GM21381 (cell line): ENCODE measurements around the gene SCGN.

Source experiments
- ATAC-seq: cut with Tn5 transposase; IDR thresholded peaks from one replicate; pipeline ENCODE4 v1.9.1; 2021; ENCODE audit warnings: mild to moderate bottlenecking, moderate library complexity; ENCODE audit not compliant: unreplicated experiment

Gene SCGN, protein sequence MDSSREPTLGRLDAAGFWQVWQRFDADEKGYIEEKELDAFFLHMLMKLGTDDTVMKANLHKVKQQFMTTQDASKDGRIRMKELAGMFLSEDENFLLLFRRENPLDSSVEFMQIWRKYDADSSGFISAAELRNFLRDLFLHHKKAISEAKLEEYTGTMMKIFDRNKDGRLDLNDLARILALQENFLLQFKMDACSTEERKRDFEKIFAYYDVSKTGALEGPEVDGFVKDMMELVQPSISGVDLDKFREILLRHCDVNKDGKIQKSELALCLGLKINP

GRCh38 chr6:25652007-25652515 is at the start of gene SCGN:
Gene SCGN, plus strand, starts transcription at chr6:25652215. Its CDS starts 189 bp downstream, at chr6:25652404.
- no peak for ATAC-seq

DNA sequence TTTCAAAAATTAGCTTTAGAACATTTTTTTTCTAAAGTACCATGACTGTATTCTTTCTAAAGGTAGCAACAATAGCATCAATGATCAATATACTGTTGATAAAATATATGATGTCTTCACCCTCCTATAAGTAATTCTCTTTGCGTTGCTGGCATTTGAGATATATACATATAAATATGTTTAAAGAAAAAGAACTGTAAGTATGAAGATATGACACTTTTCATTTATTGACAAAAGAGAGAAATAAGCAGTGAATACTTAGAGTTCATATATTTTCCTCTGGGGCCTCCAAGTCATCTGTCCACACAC is 49.4 kb upstream of the SCGN start:
- ATAC-seq = no peak

- ATAC-seq = no peak
These were observed 48.8 kb upstream of the SCGN start for GRCh38 chr6:25603251-25603650.

DNA sequence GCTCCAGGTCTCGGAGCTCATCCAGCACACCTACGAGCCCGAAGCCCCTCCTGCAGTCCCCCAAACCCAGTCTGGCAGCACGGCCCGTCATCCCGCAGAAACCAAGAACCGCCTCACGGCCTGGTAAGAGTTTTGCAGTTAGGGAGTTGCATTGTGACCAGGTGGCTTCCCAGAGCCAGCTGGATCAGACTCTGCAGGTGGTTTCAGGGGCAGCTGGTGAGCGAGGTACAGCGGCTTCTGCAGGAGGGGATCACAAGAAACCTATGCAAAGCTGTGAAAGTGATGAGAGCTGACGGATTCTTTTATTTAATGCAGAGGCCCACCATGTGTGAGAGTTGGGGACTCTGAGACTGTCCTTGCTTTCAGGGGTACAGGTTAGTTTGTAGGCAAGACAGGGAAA is 45.9 kb upstream of the SCGN start:
- no peak for ATAC-seq

DNA sequence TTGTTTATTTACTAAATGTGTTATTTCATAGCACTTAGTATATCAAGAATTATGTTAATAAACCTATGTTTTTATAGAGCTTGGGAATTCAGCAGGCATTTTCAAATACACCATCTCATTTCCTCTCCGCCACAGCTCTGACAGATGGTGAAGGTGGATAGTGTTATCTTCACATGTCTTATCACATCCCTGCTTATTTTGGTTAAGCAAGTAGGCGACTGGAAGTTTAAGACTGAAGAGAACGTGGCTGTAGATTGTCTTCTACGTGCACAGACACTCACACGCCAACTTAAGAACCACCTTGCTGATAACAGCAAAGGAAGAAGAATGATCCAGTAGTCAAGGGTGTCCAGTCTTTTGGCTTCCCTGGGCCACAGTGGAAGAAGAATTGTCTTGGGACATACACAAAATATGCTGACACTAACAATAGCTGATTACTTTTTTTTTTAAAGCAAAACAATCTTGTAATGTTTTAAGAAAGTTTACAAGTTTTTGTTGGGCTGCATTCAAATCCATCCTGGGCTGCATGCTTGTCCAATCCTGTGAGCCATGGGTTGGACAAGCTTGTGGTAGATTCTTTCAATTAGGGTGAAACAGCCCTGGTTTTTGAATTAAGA is 43.3 kb upstream of the SCGN start:
- no peak for ATAC-seq

DNA sequence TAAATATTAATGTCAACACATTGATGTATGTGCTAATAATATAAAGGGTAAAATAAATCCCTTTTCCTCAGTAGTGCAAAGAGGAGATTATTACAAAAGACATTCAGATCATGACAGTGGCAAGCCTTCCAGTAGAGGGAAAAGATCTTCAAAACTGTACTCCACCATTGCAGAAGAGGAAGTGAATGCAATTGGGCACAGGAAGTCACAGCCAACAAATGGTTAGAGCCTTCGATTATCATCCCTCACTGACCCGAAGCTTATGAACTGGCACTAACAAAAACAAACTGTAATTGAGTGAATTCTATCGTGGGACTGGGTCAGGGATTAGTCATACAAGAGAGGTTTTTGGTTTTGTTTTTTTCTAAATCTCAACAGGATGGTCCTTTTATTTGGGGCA is 39.3 kb upstream of the SCGN start:
- ATAC-seq = no peak

DNA sequence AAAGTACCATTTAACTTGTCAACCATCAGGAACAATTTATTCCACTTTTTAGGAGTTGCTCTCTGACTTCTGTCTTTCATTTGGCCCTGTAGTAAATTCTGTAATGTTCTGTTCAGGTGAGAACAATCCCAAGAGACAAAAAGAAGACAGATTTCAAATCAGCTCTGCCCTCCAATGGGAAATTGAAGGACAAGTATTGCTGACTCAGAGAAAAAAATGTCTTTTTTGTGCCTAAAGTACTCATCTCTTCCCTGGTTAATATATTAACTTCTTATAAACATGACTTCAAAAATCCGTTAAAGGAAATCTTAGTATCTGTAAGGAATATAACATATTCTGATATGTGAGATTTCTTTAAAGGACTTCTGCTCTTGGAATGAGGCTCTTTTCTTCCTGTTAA is 38.6 kb upstream of the SCGN start:
- no peak for ATAC-seq

- ATAC-seq = no peak
These were observed 38.0 kb upstream of the SCGN start for GRCh38 chr6:25614052-25614451.

DNA sequence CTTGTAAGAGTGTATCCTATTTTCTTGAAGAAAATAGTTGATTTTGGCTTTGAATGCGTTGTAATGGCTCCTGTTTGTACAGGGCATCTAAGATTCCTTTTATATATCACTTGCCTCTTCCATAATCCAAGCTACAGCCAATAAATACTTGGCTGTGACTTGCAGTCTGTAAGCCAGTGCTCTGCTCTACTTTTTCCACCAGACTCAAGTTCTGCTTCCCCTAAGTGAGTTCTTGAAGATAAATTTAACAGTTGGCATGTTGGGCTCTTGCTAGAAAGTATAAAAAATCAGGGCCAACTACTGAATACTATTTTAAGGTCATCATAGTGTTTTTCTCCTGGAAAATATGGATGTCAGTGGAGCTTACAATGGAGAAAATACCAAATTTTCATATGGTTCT is 36.5 kb upstream of the SCGN start:
- ATAC-seq = no peak

DNA sequence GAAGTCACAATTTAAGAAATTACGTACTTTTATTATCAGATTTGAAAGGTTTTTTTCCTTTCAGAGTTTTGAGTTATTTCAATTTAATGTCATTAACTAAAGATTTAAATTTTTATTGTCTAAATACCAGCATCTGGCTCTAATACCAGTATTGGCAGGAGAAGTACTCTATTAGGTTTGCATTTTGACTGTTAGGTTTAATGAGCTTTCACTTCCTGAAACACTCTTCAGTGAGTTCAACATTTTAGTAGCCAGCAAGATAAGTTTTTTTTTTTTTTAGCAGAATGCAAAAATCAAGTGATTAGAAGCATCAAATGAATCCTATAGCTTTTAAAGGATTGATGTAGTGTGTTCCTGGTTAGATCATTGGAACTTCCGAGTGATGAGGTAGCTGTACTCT is 34.0 kb upstream of the SCGN start:
- ATAC-seq = no peak

GRCh38 chr6:25619217-25619616 is 32.8 kb upstream of the SCGN start:
- no peak for ATAC-seq

- ATAC-seq = no peak
These were observed 31.6 kb upstream of the SCGN start for GRCh38 chr6:25620391-25620790.

GRCh38 chr6:25623065-25623464 is 28.9 kb upstream of the SCGN start:
- ATAC-seq = no peak

DNA sequence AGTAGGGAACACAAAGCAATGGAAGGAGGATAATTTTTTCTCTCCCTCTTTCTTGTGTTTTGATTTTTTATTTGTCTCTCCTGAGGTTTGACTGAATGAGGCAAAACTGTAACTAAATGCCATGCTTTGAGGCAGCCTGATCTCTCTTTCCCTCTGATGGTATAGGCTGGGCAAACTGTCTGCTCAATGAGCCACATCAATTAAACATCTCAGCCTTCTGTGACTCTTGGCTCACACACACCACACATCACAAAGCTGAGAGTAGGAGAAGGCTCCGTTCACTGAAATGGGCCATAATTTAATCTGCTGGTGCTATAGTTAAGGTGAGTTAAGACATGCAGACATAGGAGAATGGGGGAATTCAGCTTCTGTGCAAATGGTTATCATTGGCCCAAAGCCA is 28.1 kb upstream of the SCGN start:
- no peak for ATAC-seq

DNA sequence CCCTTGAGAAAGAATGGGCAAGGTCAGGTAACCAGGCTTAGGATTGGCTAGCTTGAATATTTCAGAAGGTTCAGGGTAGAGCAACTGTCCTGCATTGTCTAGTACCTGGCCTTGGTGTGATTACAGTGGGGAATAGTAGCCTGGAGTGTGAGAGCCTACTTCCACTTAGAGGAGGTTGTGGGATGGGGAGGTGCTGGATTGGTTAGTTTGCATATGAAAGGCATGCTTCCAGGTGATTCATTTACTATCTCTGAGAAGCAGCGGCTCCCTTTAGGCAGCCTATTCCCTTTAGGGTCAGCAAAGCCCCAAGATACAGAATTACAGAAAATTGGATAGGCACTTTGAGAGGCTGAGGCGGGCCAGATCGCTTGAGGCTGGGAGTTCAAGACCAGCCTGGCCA is 25.0 kb upstream of the SCGN start:
- no peak for ATAC-seq

GRCh38 chr6:25628471-25629197 is 23.4 kb upstream of the SCGN start:
- no peak for ATAC-seq

DNA sequence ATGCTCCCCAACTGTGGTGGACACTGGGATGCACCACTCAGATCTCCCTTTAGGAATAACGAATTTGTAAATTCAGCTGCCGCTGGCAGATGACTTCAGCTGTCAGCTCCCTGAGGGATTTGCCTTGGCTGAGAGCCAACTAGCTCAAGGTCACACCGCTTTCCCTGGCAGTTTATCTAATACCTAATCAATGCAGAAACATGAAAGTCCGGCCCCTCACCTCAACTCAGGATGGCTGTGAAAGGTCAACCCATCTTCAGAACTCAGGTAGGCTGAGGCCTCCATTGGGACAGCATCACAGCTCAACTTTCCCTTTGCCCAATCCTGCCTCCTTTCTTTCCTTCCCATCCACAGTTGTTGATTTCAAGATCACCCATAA is 22.8 kb upstream of the SCGN start:
- no peak for ATAC-seq

DNA sequence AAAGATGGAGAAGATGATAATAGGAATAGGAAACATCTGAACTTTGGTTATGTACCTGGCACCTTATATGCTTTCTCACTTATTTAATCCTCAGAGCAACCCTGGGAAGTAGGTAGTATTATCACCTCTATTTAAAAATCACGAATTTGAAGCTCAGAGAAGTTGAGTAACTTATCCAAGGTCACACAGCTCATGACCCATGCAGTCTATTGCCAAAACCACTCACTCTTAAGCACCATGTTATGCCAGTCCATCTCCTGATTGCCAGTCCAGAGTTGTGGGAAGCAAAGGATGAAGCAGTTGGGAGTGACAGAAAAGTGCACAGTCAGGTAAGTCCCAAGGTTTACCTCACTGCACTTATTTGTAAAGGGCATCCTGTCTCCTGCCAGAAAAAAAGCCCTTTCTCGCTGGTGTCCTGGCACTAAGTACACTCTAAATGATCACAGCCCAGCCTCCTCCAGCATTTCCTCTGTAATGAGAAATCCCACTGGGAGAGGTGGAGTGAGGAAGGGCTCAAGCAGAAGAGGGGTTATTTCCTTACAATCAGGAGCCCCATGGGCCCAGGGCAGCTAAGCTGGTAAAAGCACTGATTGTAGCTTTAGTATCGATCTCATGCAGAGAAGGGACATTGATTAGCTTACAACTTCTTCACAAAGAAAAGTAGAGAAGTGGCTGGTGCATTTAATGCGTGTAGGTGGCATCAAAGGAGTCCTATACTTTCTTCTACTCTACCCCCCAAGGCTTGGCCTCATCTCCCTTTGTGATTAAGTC is 21.3 kb upstream of the SCGN start:
- no peak for ATAC-seq

DNA sequence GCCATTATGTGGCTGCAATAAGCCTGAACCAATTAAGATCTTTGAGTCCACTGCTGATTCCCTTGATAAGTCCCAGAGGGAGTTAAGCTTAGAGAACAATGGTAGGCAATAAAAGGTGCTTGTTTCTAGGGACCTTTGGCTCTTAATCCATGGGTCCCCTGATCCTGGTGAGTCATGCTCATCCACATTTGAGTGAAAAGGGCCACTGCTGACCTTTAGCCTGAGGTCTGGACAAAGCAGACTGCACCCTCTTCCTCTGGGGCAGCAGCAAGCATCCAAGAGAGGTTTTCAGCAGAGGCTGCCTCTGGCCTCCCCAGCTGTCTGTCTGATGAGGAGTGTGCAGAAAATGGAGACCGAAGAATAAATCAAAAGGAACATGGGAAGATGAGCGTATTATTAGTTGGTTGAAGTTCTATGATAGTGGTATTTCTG is 16.1 kb upstream of the SCGN start:
- ATAC-seq = no peak

GRCh38 chr6:25637211-25637610 is 14.8 kb upstream of the SCGN start:
- no peak for ATAC-seq

- ATAC-seq = no peak
These were observed 14.0 kb upstream of the SCGN start for GRCh38 chr6:25637960-25638434.
